ENCODE results near the gene OR2C1.

The OR2C1 gene

DNA sequence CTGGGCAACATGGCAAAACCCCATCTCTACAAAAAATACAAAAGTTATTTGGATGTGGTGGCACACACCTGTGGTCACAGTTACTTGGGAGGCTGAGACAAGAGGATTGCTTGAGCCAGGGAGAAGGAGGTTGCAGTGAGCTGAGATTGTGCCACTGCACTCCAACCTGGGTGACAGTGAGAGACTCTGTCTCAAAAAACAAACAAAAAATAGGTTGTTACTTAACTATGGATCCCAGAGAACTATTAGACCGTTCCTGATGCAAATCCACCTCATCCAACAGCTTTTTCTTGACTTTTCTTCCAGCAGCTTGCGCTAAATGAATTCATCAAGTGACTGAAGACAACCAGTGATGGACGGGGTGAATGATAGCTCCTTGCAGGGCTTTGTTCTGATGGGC is at the start of gene OR2C1:
Gene OR2C1 (plus strand): TSS at position 301 of the 400 bp plus-strand sequence. CDS start 52 bp downstream, at position 353.
- Histone ChIP-seq H3K36me3 (ENCODE audit: control insufficient read depth, insufficient read depth, low read length) (no peaks in the 10 kb centered on the region), H3K27me3 (ENCODE audit: control insufficient read depth, insufficient read depth, low read length) (no peaks in the 10 kb centered on the region), H3K9me3 (ENCODE audit: control insufficient read depth, insufficient read depth, low read length) (no peaks in the 10 kb centered on the region), H3K4me3 (ENCODE audit: low read depth, low read length) (no peak within 1 kb of the TSS), H3K4me1 (ENCODE audit: control insufficient read depth, insufficient read depth, low read length) (no peaks in the 10 kb centered on the region), H3K9ac (ENCODE audit: low read depth, low read length) (no peak within 1 kb of the TSS)

DNA sequence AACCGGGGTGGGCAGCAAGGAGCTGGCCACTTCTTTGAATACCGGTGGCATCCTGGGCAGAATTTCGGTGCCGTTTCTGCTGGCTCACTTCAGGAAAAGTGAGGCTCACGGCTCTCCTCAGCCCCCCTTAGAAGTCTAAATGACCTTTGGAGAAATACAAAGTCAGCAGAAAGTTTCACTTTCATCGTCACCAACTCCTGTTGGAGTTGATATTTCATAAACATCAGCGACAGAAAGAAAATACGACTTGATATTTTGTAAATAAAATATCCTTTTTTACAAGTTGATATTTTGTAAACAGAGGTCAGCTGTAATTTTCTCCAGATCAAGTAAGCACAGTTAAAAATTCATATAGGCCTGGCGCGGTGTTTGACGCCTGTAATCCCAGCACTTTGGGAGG is 49.6 kb upstream of the OR2C1 start:
- Histone ChIP-seq H3K36me3 (ENCODE audit: control insufficient read depth, insufficient read depth, low read length) (peaks cover 4% of the 10 kb centered on the region), H3K9ac (ENCODE audit: low read depth, low read length) (peak overlapping the region; percentile 94), H3K4me3 (ENCODE audit: low read depth, low read length) (peak overlapping the region; percentile 88), H3K4me1 (ENCODE audit: control insufficient read depth, insufficient read depth, low read length) (peaks cover 3% of the 10 kb centered on the region), H3K27me3 (ENCODE audit: control insufficient read depth, insufficient read depth, low read length) (peaks cover 7% of the 10 kb centered on the region), H3K9me3 (ENCODE audit: control insufficient read depth, insufficient read depth, low read length) (peaks cover 2% of the 10 kb centered on the region)

DNA sequence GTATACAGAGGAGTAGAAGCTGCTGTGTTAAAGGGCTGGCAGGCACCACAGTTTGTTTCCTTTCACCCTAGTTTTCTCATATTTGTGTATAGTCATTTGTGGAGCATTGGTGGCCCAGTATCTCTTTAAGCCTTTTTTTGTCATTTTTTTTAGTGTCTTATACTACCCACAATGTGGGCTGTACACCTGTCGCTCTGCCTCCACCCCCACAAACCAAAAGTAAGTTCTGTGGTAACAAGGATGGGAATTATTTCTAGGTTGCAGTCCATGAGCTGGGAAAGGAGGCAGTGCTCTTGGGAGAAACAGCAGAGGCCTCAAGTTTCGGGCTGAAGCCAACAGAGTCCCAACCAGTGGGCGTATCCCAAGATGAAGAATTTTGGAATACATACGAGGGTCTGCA is 44.2 kb upstream of the OR2C1 start:
- H3K27me3 ChIP-seq (ENCODE audit: control insufficient read depth, insufficient read depth, low read length), result no peaks in the 10 kb centered on the region
- peaks cover 25% of the 10 kb centered on the region for H3K36me3 ChIP-seq (ENCODE audit: control insufficient read depth, insufficient read depth, low read length)
- H3K9me3 ChIP-seq (ENCODE audit: control insufficient read depth, insufficient read depth, low read length), result peaks cover 18% of the 10 kb centered on the region

DNA sequence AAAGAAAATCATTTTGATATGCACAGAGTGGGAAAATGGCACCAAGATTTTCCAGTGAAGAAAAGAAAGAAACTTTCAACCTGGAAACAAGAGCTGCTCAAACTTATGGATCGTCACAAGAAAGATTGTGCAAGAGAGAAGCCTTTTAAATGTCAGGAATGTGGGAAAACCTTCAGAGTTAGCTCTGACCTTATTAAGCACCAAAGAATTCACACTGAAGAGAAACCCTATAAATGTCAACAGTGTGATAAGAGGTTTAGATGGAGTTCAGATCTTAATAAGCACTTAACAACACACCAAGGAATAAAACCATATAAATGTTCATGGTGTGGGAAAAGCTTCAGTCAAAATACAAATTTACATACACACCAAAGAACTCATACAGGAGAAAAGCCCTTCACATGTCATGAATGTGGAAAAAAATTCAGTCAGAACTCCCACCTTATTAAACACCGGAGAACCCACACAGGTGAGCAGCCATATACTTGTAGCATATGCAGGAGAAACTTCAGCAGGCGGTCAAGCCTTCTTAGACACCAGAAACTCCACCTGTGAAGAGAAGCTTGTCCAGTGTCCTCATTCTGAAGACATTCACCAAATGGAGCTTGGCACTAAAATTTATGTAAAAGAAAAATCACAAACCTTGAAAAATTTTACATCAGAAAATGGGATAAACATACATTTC is 38.2 kb upstream of the OR2C1 start:
- no peaks in the 10 kb centered on the region for H3K27me3 ChIP-seq (ENCODE audit: control insufficient read depth, insufficient read depth, low read length)
- H3K9ac ChIP-seq (ENCODE audit: low read depth, low read length), result no peak overlapping the region
- H3K36me3 ChIP-seq (ENCODE audit: control insufficient read depth, insufficient read depth, low read length), result peaks cover 41% of the 10 kb centered on the region
- H3K4me3 ChIP-seq (ENCODE audit: low read depth, low read length), result no peak overlapping the region
- no peaks in the 10 kb centered on the region for H3K4me1 ChIP-seq (ENCODE audit: control insufficient read depth, insufficient read depth, low read length)
- peaks cover 39% of the 10 kb centered on the region for H3K9me3 ChIP-seq (ENCODE audit: control insufficient read depth, insufficient read depth, low read length)

More for the DNA sequence above, 44.2 kb upstream of the OR2C1 start:
- Histone ChIP-seq H3K9ac (ENCODE audit: low read depth, low read length) (no peak overlapping the region), H3K4me3 (ENCODE audit: low read depth, low read length) (no peak overlapping the region), H3K4me1 (ENCODE audit: control insufficient read depth, insufficient read depth, low read length) (no peaks in the 10 kb centered on the region)

DNA sequence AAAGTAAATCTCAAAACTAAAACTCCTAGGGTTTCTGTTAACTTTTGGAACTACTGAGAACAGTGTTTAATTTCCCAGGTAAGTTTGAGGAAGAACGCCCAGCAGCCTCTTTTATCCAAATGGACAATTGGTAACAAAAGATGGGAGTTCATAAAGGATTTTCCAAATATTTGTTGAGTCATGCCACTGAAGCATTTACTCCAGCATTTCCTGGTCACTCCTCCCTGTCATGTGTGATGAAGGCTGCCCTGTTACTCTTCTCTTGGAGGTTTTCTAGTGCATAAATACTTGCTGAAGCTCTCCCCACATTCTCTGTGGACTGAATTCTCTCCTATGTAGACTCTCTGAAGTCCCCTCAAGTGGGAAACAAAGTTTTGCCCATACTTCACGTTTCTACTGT is 33.9 kb upstream of the OR2C1 start:
- peaks cover 20% of the 10 kb centered on the region for H3K9me3 ChIP-seq (ENCODE audit: control insufficient read depth, insufficient read depth, low read length)

DNA sequence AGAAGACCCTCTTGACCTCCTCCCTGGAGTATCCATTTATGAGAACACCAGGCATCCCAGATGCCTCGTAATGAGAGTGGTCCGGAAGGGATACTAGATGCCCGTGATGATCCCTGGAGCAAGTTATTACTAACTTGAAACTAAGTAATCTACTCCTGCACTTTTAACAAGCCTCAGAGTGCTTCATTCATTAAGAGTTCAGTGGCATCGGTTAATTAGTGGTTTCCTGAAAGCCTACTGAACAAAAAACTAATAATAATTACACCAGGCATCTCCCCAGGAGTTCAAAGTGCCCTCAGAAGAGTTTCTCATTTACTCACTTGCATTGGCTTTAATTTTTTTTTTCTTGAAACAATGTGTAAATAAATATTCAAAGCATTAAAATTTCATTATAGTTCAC is 28.2 kb upstream of the OR2C1 start:
- Histone ChIP-seq H3K27me3 (ENCODE audit: control insufficient read depth, insufficient read depth, low read length) (no peaks in the 10 kb centered on the region), H3K4me3 (ENCODE audit: low read depth, low read length) (no peak overlapping the region), H3K9ac (ENCODE audit: low read depth, low read length) (no peak overlapping the region), H3K4me1 (ENCODE audit: control insufficient read depth, insufficient read depth, low read length) (no peaks in the 10 kb centered on the region), H3K9me3 (ENCODE audit: control insufficient read depth, insufficient read depth, low read length) (no peaks in the 10 kb centered on the region), H3K36me3 (ENCODE audit: control insufficient read depth, insufficient read depth, low read length) (no peaks in the 10 kb centered on the region)

More for the DNA sequence above, 33.9 kb upstream of the OR2C1 start:
- H3K27me3 ChIP-seq (ENCODE audit: control insufficient read depth, insufficient read depth, low read length), result no peaks in the 10 kb centered on the region
- no peak overlapping the region for H3K9ac ChIP-seq (ENCODE audit: low read depth, low read length)
- peaks cover 15% of the 10 kb centered on the region for H3K36me3 ChIP-seq (ENCODE audit: control insufficient read depth, insufficient read depth, low read length)
- no peaks in the 10 kb centered on the region for H3K4me1 ChIP-seq (ENCODE audit: control insufficient read depth, insufficient read depth, low read length)
- H3K4me3 ChIP-seq (ENCODE audit: low read depth, low read length), result no peak overlapping the region

DNA sequence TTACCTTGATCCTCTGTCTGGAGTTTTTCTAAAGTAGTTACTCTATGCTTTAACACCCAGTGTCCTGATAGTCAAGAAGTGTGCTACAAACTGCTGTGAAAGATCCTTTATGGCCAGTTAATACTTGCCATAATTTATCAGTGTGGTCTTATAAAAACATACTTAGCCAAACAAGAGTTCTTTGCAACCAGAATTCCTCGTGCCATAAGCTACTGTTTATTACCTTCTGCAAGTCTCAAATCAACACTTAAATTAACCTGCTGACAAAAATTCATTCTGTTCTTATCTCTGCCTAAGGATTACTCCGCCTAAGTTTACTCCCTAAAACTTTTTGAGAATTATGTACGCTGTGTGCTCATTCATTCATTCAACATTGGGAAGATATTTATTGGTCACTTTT is 27.6 kb upstream of the OR2C1 start:
- H3K9ac ChIP-seq (ENCODE audit: low read depth, low read length), result no peak overlapping the region
- no peaks in the 10 kb centered on the region for H3K4me1 ChIP-seq (ENCODE audit: control insufficient read depth, insufficient read depth, low read length)
- no peaks in the 10 kb centered on the region for H3K27me3 ChIP-seq (ENCODE audit: control insufficient read depth, insufficient read depth, low read length)
- H3K36me3 ChIP-seq (ENCODE audit: control insufficient read depth, insufficient read depth, low read length), result no peaks in the 10 kb centered on the region
- H3K9me3 ChIP-seq (ENCODE audit: control insufficient read depth, insufficient read depth, low read length), result no peaks in the 10 kb centered on the region
- H3K4me3 ChIP-seq (ENCODE audit: low read depth, low read length), result no peak overlapping the region

DNA sequence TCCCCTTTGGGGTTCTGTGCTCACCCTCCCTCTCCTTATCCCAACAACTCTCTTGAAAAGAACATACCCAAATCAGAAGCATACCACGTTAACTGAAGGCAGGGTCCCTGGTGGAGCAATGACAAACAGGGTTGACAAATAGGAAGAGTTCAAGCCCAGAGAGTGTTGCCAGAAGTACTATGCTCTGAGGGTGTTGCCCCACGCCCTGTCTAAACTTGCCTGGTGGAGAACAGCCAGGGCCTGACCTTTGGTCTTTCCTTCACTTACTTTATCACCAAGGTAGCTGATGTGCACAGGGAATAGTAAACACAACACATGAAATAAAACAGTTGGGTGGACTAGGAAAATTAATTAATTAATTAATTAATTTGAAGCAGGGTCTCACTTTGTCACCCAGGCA is 27.0 kb upstream of the OR2C1 start:
- H3K4me1 ChIP-seq (ENCODE audit: control insufficient read depth, insufficient read depth, low read length), result no peaks in the 10 kb centered on the region
- no peaks in the 10 kb centered on the region for H3K27me3 ChIP-seq (ENCODE audit: control insufficient read depth, insufficient read depth, low read length)
- no peak overlapping the region for H3K9ac ChIP-seq (ENCODE audit: low read depth, low read length)
- H3K36me3 ChIP-seq (ENCODE audit: control insufficient read depth, insufficient read depth, low read length), result no peaks in the 10 kb centered on the region
- no peaks in the 10 kb centered on the region for H3K9me3 ChIP-seq (ENCODE audit: control insufficient read depth, insufficient read depth, low read length)
- H3K4me3 ChIP-seq (ENCODE audit: low read depth, low read length), result no peak overlapping the region

DNA sequence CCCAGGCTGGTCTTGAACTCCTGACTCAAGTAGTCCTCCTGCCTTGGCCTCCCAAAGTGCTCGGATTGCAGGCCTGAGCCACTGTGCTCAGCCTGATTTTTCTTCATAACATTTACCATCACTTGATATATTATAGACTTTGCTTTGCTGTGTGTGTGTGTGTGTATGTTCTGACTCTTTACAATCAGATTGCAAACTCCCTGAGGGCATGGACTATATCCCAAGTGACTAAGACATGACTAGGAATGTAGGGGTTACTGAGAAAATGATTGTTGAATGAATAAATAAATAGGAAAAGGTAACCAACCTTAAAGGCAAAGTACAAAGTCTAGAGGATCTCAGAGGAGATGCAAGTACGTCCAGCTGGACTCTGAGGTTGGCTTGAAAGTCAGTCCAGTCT is 9.6 kb upstream of the OR2C1 start:
- H3K9ac ChIP-seq (ENCODE audit: low read depth, low read length), result no peak overlapping the region
- no peaks in the 10 kb centered on the region for H3K4me1 ChIP-seq (ENCODE audit: control insufficient read depth, insufficient read depth, low read length)
- no peaks in the 10 kb centered on the region for H3K9me3 ChIP-seq (ENCODE audit: control insufficient read depth, insufficient read depth, low read length)
- no peaks in the 10 kb centered on the region for H3K36me3 ChIP-seq (ENCODE audit: control insufficient read depth, insufficient read depth, low read length)
- no peaks in the 10 kb centered on the region for H3K27me3 ChIP-seq (ENCODE audit: control insufficient read depth, insufficient read depth, low read length)
- no peak overlapping the region for H3K4me3 ChIP-seq (ENCODE audit: low read depth, low read length)

DNA sequence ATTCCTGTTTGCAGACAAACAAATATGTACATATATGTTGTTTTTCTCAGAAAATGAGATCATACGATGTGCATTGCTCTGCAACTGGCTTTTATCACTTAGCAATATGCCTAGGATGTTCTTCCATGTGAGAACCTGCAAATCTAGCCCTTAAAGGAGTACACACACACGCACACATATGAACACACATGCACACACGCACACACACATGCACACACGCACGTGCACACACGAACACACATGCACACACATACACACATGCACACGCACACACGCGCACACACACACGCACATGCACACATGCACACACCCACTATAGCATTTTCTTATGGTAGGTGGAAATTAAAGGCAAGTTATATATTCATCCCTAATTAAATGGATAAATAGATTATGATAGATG is 8.1 kb upstream of the OR2C1 start:
- Histone ChIP-seq H3K4me3 (ENCODE audit: low read depth, low read length) (no peak overlapping the region), H3K9me3 (ENCODE audit: control insufficient read depth, insufficient read depth, low read length) (no peaks in the 10 kb centered on the region)

DNA sequence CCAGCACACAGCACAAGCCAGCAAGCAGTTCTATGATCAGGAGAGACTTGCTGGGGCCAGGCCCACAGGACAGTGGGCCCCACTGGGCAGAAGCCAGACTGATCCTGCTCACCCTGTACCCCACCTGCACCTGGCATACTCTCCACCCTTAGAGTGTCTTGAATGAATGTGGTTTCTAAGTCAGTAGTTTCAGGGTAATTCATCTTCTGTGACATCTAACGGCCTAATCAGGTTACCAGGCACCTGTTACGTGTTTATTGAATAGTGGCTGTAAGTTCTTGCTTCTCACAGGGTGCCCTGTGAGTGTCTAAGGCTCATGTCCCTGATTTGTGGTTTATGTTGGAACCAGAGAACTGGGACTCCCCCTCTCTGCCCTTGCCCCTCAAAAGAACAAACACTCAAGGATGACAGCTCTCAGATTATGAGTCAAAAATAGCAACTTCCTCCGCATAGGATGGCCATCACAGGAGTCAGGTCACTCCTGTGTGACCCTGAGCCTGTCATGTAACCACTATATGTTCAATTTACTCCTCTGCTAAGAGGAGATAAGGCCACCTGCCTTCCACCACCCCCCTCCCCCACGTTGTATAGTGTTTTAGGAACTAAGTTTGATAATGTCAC is 7.0 kb upstream of the OR2C1 start:
- H3K9ac ChIP-seq (ENCODE audit: low read depth, low read length), result no peak overlapping the region
- no peaks in the 10 kb centered on the region for H3K9me3 ChIP-seq (ENCODE audit: control insufficient read depth, insufficient read depth, low read length)
- no peaks in the 10 kb centered on the region for H3K4me1 ChIP-seq (ENCODE audit: control insufficient read depth, insufficient read depth, low read length)
- no peaks in the 10 kb centered on the region for H3K27me3 ChIP-seq (ENCODE audit: control insufficient read depth, insufficient read depth, low read length)
- no peaks in the 10 kb centered on the region for H3K36me3 ChIP-seq (ENCODE audit: control insufficient read depth, insufficient read depth, low read length)
- no peak overlapping the region for H3K4me3 ChIP-seq (ENCODE audit: low read depth, low read length)

More for the DNA sequence above, 8.1 kb upstream of the OR2C1 start:
- Histone ChIP-seq H3K27me3 (ENCODE audit: control insufficient read depth, insufficient read depth, low read length) (no peaks in the 10 kb centered on the region), H3K9ac (ENCODE audit: low read depth, low read length) (no peak overlapping the region), H3K4me1 (ENCODE audit: control insufficient read depth, insufficient read depth, low read length) (no peaks in the 10 kb centered on the region), H3K36me3 (ENCODE audit: control insufficient read depth, insufficient read depth, low read length) (no peaks in the 10 kb centered on the region)

DNA sequence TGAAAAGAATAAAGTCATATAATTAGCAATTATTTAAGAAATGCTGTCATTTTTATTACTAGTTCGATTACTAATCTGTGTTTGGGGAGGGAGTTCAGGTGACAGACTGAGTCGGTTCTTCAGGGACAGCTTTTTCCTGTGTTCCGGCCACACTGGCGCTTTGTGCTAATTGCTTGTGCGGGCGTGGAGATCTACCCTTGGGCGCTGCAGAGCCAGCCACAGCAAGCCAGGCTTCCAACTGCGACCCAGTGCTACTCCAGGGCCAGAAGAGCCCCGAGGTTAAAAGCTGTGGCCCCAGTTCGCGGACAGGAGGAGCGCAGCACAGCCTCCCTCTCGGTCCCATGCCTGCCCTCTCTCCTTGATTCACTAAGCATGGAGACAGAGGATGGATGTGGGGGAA is 6.5 kb upstream of the OR2C1 start:
- Histone ChIP-seq H3K4me1 (ENCODE audit: control insufficient read depth, insufficient read depth, low read length) (no peaks in the 10 kb centered on the region), H3K9ac (ENCODE audit: low read depth, low read length) (no peak overlapping the region), H3K36me3 (ENCODE audit: control insufficient read depth, insufficient read depth, low read length) (no peaks in the 10 kb centered on the region), H3K4me3 (ENCODE audit: low read depth, low read length) (no peak overlapping the region), H3K27me3 (ENCODE audit: control insufficient read depth, insufficient read depth, low read length) (no peaks in the 10 kb centered on the region), H3K9me3 (ENCODE audit: control insufficient read depth, insufficient read depth, low read length) (no peaks in the 10 kb centered on the region)
